Coronary artery (tissue), 2 donors: ENCODE results near the gene SCML2.

ENCODE experiments used
- DNase-seq: peaks from one replicate; pipeline ENCODE4 v3.0.0-alpha.2; 2017; ENCODE audit warnings: low spot score
- H3K27ac ChIP-seq, 2 donors: fragments of 200-600 bp; sonication (generic); one replicate each; pipeline ENCODE4 v1.5.1; 2016 to 2019
- H3K4me3 ChIP-seq: fragments of 200-600 bp; sonication (generic); 2 replicates; pipeline ENCODE4 v1.5.1; 2016; ENCODE audit warnings: mild to moderate bottlenecking, moderate library complexity
- CTCF ChIP-seq: fragments of 200-600 bp; sonication (generic); IDR thresholded peaks from one replicate; pipeline ENCODE4 v1.5.1; 2019; ENCODE audit warnings: antibody characterized with exemption

The SCML2 gene

GRCh38 chrX:18368402-18368801, 13.9 kb upstream of the SCML2 start:
- TF ChIP-seq CTCF = no peak
- H3K27ac ChIP-seq = no peak overlapping the region
- no peak overlapping the region for H3K4me3 ChIP-seq
- DNase-seq = no peak

GRCh38 chrX:18360867-18361266, 6.4 kb upstream of the SCML2 start:
- no peak for TF ChIP-seq CTCF
- no peak for DNase-seq
- H3K27ac ChIP-seq = no peak overlapping the region
- H3K4me3 ChIP-seq = no peak overlapping the region

GRCh38 chrX:18353931-18354368, 538 bp downstream of the SCML2 start:
- H3K27ac ChIP-seq = peak overlapping the region in 1 of 2 donors; percentile 33
- peak overlapping the region; percentile 68 for H3K4me3 ChIP-seq
- no peak for TF ChIP-seq CTCF
- no peak for DNase-seq

GRCh38 chrX:18351784-18352183, 2.7 kb downstream of the SCML2 start:
- DNase-seq = no peak
- no peak overlapping the region for H3K27ac ChIP-seq
- no peak overlapping the region for H3K4me3 ChIP-seq
- no peak for TF ChIP-seq CTCF

- H3K27ac ChIP-seq = no peak overlapping the region
- no peak for TF ChIP-seq CTCF
- no peak overlapping the region for H3K4me3 ChIP-seq
- no peak for DNase-seq
Observed at GRCh38 chrX:18348047-18348446, 6.4 kb downstream of the SCML2 start.

- no peak for TF ChIP-seq CTCF
- no peak for DNase-seq
- Histone ChIP-seq H3K27ac (no peak overlapping the region), H3K4me3 (no peak overlapping the region)
Observed at GRCh38 chrX:18309401-18309800, 45.1 kb downstream of the SCML2 start.

- no peak for DNase-seq
- no peak for TF ChIP-seq CTCF
- Histone ChIP-seq H3K4me3 (no peak overlapping the region), H3K27ac (no peak overlapping the region)
Observed at GRCh38 chrX:18297251-18297650, 57.2 kb downstream of the SCML2 start.
